Nucleus accumbens (tissue), 56 donors: Measurements from ENCODE around the gene ADAMTSL2.

Source experiments
- DNase-seq, 56 donors: peaks; one replicate each; lab custom pipeline; 2025; lab: John Stamatoyannopoulos, UW

ADAMTSL2 gene

DNA sequence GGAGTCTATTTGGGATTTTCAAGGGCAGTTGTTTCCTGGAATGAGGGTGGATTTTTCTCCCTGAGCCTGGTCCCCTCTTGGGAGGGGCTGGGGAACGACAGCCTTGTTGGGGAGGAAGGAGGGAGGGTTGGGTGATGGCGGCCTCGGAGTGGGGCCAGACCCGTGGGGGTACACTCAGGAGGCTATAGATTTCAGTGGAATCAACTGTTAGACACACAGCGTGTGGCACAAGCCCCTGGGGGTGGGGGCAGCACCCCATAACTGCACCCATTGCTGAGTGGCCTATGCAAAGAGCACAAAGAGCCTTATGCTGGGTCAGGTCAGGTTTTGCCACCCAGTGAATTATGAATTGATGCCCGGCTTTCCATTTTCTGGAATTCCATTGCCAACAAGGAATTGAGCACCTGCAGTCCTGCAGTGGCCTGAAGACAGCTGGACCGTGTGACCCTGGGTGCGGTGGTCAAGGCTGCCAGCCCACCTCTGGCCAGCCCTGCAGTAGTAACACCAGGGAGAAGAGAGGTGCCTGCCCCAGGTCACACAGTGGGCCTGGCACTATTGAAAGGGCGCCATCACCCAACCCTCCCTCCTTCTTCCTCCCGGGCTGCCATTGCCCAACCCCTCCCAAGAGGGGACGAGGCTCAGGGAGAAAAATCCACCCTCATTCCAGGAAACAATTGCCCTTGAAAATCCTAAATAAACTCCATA, 18.1 kb upstream of the ADAMTSL2 start:
- DNase-seq: no peak

DNA sequence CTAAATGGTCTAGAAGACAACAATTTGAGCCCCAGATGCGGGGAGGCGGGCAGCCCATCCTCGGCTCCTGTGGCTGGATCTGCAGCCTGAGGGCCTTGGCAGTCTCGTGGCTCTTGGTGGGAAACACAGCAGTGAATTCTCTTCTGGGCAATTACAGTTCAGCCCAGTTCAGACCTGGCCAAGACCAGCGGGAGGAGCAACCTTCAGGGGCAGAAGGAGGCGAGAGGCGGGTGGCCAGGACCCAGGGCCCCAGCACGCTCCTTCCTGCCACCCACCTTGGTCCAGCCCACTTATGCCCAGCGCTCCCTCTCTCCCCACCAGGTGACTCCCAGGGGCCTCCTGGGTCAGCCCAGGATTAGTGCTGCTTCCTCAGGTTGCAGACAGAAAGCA, 17.5 kb upstream of the ADAMTSL2 start:
- DNase-seq: no peak

DNA sequence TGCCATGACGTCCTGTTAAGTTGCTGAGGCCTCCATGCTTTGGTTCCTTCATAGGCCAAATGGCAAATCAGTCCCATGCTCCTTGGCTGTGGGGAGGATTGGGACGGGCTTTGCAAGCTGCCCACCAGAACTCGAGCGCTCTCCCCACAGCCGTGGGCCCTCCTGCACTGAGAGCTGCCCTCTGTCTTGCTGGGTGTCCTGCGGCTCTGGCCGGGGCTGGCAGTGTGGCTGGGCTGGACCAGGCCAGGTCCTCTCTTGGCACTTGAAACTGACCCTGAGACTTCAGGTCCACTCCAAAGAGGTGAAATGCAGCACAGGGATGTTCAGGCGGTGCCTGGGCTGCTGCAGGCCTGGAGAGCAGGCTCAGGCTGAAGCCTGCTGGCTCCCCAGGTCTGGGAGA, 16.8 kb upstream of the ADAMTSL2 start:
- DNase-seq: no peak

DNA sequence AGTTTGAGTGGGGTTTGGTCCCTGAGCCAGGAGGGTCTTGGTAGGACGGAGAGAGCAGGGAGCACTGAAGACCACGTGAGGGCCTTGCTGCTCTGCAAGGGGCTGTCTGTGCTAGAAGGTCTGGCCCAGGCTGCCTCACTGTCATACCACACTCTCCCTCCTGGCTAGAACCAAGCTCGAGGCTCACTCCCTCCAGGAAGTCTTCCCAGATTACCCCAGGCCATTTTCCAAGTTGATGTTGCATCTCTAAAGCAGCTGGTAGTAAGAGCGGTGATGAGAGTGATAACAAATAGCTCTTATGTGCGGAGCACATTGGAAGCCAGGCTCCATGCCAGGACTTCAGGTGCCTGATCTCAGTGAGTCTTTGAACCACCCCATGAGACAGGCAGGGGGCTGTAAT, 16.3 kb upstream of the ADAMTSL2 start:
- DNase-seq: no peak

DNA sequence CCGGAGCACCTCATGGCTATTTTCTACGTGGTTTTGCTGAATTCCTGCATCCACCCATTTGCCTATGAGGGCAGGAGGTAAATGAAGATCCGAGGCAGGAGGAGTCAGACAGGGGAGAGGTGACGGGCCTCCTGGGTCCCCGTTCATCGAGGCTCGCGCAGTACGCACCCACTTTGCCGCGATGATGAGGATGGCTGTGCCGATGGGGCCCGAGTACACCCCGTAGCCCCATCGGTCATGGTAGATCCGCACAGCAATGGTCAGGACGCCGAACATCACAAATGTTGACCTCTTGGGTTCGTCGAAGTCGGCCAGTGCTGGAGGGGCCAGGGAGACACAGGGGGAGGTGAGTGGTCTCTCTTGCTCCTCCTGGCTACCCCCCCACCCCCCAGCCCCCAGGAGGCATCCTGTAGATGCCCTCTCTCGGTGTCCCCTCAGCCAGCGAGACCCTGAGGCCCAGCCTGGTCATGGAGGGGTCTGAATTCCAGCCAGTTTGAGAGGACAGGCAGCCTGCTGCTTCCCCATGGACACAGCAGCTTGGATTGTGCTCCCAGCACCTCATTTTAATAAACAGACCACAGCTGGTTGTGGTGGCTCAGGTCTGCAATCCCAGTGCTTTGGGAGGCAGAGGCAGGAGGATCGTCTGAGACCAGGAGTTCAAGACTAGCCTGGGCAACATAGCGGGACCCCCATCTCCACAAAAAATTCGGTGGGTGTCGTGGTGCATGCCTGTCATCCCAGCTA, 15.6 kb upstream of the ADAMTSL2 start:
- DNase-seq: no peak

DNA sequence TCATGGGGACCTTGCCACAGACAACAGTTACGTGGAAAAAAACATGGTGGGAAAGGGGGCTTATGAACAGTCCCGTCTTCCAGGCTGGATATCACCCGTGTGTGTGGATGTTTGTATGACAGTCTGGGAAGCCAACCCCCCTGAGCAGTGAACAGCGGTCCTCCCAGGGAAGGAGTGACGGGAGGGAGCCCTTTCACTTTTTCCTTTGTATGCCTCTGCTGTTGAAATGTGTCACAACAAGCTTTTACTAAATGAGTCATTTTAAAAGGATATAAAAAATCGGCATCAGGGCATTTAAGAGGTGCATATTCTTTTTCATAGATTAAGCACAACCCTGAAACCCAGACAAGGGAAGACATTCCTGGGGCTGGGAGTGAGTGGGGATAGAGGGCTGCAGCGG, 14.8 kb upstream of the ADAMTSL2 start:
- no peak for DNase-seq

DNA sequence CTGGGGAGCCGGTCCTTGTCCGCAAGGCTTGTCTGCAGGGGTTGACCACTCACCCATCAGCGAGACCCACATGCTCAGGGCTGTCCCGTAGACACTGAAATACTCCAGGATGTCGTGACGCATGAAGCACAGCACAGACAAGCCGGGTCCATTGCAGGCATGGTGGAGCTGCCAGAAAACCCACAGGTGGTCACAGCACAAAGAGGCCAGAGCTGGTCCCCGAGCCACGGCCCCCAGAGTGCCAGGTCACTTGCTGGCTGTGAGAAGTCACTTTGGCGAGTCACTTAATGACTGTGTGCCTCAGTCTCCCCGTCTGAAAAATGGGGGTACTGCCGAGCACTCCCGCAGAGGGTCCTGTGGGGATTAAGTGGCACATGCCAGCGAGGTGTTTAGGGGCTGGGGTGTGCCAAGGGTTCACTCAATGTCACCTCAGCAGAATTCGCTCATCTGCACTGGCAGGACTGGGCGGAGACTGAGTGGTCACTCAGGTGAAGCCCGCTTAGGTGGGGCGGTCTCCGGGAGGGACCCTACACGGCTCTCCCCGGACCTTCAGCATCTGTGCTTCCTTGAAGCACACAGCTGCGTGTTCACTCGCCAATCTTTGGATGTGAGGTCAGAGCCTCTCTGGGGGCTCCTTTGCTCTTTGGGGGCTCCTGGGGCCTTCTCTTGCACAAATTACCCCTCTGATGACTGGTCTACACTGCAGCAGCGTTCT, 14.2 kb upstream of the ADAMTSL2 start:
- no peak for DNase-seq

DNA sequence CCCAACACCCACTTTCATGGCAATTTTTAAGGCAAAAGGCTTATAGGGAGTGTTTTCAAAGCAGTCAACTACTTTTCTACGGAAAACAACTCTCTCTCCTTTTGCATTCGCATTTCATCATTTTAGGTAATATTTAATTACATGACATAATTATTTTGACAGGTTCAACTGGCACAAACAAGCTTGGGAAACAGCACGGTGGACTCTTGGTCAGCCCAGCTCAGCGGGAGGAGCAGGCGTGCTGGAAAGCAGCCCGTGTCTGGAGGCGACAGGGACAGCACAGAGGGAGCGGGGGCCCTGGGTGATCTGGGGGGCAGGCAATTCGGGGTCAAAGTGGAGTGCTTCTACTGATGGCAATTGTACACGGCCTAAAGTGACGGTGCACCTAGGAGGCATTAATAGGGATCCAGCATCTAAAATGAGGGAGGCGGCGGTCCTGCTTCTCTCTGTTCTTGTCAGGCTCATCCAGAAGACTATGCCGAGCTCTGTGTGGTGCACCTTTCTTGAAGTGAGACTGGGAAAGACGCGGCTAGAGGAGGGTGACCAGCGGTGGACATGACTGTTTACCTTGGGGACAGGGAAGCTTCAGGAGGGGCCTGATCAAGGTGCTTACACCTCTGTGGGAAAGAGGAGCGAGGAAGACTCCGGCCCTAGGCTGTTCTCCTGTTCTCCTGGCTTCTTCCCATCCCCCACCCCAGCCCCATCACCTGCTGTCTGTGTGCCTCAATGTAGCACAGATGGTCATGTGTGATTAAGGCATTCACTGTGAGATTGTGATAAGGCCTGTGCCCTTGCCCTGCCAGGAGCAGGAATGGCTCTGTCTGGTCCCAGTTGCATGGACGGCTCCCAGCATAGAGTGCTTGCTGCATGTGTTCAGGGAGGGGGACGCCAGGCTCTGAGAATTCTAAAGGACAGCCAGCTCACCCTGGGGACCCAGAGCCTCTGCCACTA, 13.1 kb upstream of the ADAMTSL2 start:
- peak in 37 of 56 donors; percentile 15 to 74 (median 47) for DNase-seq

DNA sequence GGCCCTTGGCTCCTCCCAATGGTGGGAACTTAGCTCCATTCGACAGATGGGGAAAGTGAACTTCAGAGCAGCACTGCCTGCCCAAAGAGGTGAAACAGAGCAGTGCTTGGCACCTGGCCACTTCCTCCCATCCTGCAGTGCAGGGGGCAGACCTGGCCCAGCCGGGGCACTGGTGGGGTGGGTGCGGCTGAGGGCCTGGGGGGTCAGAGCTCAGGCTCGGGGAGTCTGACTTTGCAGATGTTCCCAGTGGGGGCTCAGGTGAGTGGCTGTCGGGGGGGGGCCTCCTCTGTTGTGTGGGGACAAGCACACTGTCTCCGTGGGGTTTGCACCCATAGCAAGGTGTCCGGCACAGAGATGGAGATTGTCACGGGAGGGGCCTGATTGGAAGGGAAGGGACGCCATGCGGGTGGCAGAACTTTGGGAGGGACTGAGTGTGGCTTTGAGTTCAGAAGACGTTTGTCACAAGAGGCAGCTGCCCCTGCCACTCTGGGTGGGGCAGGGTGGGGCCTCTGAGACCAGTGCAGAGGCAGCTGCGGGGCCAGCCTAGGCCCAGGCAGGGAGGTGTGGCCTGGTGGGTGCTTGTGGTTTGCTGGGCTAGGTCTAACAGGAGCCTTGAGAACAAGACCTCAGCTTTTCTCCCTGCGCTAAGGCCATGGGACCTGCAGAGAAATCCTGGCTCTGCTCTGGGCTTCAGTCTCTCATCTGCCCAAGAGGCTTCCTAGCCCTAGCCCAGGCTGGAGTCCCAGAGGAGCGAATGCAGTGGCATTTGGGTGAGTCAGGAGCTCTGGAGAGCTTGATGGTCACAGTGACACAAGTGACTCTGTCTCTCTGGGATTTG, 12.2 kb upstream of the ADAMTSL2 start:
- DNase-seq: no peak

DNA sequence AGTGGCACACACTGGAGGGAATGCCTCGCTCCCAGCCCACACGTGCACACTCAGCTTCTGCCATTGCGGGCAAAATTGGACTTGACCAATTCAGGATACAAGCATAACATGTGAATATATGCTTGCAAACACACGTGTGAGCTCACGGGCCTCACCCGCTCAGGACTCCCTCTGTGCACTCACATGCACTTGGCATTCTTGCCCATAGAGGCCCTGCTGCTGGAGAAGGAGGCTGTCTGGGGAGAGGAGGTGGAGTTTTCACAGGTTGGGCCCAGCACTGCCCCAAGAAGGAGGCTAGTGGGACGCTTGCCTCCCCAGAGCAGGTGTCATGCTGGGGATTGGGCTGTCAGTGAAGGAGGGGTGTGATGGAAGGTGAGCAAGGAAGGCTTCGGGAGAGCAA, 11.4 kb upstream of the ADAMTSL2 start:
- DNase-seq: no peak

DNA sequence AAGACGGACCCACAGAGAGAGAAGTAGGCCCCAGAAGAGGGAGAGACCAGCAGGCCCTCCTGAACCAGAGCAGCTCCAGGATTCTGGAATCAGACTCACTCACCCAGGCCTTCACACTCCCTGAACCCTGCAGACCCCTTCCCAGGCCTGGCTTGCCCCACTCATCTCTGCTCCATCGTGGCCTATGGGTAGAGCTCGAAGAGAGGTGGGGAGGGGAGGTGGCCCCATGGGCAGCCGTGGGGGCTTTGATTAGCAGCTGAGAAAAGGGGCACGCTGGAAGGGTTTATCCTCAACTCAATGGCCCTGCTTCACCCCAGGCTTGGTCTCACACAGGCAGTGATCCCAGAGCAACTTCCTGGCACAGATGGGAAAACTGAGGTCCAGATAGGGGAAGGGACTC, 10.4 kb upstream of the ADAMTSL2 start:
- DNase-seq: no peak

DNA sequence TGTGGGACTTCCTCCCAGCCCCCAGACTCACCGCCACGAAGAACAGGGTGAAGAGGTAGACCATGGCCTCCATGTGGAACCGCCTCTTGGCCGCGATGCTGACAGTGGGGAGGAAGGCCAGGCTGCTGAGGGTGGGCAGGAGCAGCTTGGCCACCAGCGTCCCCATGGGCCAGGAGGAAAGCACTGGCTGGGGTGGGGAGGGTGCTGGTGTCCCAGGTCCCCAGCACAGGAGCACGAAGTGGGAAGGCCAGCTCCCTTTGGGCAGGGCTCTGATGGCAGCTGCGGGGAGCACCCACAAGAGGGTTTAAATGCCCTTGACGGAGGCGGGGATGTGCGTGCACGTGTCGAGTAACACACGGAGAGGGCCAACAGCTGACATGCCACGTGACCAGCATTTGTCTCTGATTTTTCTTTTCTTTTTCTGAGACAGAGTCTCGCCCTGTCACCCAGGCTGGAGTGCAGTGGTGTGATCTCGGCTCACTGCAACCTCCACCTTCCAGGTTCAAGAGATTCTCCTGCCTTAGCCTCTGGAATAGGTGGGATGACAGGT, 9.8 kb upstream of the ADAMTSL2 start, which contains the start of gene MYMK:
Gene MYMK, minus strand, starts transcription at position 281 of the 550 bp plus-strand sequence. Its CDS starts 115 bp downstream, at position 166.
- no peak for DNase-seq

DNA sequence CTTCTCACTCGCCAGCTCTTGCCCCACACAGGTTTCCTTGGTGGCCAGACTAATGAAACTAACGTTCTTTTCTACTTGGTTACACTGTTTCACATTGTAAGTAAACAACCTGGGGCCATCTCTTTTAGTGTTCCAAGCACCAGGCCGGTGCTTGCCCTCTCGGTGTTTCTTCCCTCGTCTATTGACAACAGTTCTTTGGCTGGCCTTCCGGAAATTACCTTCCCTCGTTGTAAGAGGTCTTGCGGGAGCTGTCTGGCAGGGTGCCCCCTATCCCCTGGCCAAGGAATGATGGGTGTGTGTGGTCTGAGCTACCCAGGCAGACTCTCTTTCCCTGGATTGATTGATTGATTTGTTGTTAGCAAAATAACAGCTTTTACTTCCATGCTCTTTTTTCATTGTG, 8.8 kb upstream of the ADAMTSL2 start:
- DNase-seq: no peak

DNA sequence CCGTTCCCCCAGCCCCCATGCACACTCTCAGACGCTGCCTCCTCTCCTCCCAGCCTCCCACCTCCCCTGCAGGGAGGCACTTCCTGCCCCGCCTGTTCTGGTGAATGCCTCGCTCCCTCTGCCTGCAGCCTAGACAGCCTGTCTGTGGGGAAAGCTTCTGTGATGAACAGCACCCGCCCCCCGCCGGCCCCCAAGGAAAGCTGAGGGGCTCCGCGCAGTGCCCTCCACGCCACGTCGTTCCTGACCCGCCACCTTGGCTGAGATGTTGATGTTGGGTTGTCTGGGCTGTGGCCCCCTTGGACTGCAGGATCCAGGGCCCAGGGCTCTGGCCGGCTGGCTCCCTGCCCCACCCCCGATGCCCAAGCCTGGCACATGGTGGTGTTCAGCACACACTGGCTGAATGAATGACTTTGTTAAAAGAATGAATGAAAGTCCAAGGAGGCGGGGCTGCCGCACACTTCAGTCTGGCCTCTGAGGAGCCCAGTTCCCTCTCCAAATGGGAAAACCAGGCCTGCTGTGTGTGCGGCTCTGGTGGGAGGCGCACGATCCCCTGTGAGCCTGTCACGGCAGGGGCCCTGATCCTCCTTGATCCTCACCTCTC, 7.7 kb upstream of the ADAMTSL2 start:
- peak in 51 of 56 donors; percentile 36 to 84 (median 71) for DNase-seq

DNA sequence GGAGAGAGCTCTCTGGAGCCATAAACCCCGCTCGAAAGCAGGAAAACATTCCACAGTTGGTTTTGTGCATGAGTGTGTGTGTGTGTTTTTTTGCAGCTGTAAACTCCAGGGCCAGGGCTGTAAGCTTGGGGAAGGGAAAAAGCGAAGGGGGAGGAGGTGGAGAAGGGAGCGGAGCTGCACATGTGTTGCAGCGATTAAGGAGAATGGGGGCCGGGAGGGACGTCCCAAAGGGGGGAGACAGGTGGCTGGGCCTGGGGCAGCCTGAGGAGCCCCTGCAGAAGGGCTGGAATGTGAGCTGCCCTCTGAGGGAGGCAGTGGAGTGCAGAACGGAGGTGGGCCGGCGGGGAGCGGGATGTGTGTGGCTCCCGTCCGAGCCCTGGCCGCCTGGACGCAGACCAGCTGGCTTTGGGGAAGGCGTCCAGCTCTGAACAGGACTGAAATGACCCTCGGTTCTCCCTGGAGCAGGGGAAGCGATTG, 7.0 kb upstream of the ADAMTSL2 start:
- DNase-seq: peak in 28 of 56 donors; percentile 15 to 63 (median 42)

DNA sequence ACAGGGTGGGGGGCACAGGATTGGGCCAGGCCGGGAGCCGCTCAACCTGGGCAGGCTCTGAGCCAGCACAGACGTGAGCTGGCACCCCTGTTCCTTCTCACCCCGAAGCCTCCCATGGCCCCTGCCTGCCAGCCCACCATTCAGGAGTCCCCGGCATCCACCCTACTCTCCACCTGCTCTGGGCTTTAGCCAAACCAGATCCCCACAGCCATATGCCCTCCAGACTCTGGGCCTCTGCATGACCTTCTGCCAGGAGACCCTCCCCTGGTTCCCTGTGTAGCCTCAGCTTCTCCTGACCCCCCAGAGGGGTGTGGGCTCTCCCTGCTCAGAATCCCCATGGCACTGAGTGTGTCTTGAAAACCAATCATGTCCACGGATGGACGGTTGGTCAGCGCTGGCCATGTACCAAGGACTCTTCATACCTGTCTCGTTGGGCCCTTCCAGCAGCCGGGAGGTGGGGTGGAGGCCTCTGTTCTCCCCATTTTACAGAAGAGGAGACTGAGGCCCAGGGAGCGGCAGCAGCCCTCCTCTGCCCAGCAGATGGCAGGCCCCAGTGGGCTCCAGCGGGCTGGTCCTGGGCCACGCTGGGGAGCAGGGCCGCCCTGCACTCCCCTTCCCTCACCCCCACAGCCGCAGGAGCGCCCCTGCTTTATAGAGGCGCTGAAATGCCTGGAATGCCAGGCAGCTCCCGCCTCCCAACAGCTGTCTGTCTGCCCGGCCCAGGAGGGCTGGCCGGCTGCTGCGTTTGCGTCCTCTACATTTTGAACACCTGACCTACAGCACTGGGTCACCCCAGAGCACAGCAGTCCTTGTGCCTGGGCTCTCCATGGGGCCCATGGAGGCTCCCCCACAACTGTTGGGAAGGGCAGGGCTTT, 6.3 kb upstream of the ADAMTSL2 start:
- no peak for DNase-seq

DNA sequence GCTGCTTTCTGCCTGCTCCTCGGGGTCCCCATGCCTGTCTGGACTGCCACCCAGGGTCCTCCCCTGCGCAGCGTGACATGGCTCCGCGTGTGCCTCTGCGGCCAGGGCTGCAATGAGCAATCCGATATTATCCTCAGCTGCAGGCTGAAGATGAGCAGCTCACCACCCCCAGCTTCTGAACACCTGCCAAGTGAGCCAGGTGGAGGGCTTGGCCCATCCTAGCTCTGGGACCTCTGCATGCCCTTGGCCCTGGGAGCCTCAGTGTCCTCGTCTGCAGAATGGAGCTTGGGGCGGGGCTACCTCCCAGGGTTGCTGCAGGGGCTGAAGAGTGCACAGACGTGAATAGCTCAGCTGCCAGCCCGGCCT, 5.6 kb upstream of the ADAMTSL2 start:
- DNase-seq: no peak

DNA sequence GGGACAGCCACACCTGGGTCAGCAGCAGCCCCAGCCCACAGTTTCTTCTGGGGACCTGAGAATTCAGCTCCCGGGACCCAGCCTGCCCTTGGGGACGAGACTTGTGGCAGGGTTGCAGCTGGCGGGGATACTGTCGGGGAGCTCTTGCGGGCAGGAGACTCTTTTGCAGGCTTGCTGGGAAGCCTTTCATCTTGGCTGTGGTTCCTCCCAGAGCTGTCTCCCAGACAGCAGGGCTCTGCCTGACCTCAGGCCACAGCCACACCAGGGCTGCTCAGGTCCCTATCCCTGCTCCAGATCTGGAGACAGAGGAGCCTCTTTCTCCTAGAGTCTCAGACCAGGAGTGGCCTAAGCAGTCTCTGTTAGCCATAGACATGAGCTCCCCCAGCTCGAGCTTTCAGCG, 5.0 kb upstream of the ADAMTSL2 start:
- no peak for DNase-seq
